K562 (cell line): ENCODE measurements around the gene PCK2. TPM values are rescaled to one million over a fixed set of nuclear protein-coding genes. Genes with fewer than 3 reads are reported as not detected.

ENCODE experiments used
- ATAC-seq: fragments of 200-7000 bp; cut with Tn5 transposase; 3 replicates; pipeline ENCODE4 v1.9.1; 2020; ENCODE audit warnings: moderate library complexity
- BruUV-seq: library from RNA; stranded (reverse); fragments of 400-500 nt; replicated peaks from 2 replicates; lab custom pipeline; 2021; lab: Mats Ljungman, UMichigan
- CTCF ChIA-PET: fragments of 300-600 bp; formaldehyde crosslinking; extraction: SDS; loops from one replicate; lab custom pipeline; 2021; ENCODE audit warnings: low intra/inter-chr PET ratio; lab: Yijun Ruan, JAX
- POLR2A ChIA-PET: fragments of 300-600, 350-650 bp; sonication (Branson Sonifier 250); formaldehyde crosslinking; extraction: SDS; loops from one replicate; lab custom pipeline; 2021; ENCODE audit warnings: antibody characterized with exemption, inconsistent platforms; lab: Yijun Ruan, JAX
- DNase-seq, 4 experiments: peaks; one replicate each; pipeline versions ENCODE4 v3.0.0 to v3.0.0-alpha.2; 2011 to 2018; ENCODE audit warnings: low spot score in 3 of 4, mixed read lengths in 3 of 4; ENCODE audit errors: extremely low read depth in 1 of 4
- FAIRE-seq: peaks from 2 replicates; lab custom pipeline; 2011; peaks lifted over from hg19 to GRCh38; lab: Jason Lieb, UNC
- H2AFZ ChIP-seq: 2 replicates; pipeline ENCODE4 v1.6.0; 2011; ENCODE audit warnings: low read depth, low read length, control low read depth, inconsistent platforms
- H3K27ac ChIP-seq: fragments of 200-600 bp; 3 replicates; pipeline ENCODE4 v1.8.0; 2011; ENCODE audit warnings: low read depth, mild to moderate bottlenecking, control low read depth, inconsistent platforms, low read length, moderate library complexity, mixed read lengths; ENCODE audit errors: extremely low read depth
- H3K27me3 ChIP-seq, 2 experiments: fragments of 300-600 bp in 1 of 2; 2 replicates in 1 of 2; 3 replicates in 1 of 2; pipeline versions ENCODE4 v1.6.0 to v1.8.0; 2011; ENCODE audit warnings: inconsistent platforms in 2 of 2, low read length in 2 of 2, mild to moderate bottlenecking in 1 of 2, mixed read lengths in 1 of 2, moderate library complexity in 1 of 2; ENCODE audit not compliant: control insufficient read depth in 2 of 2, insufficient read depth in 2 of 2
- H3K36me3 ChIP-seq: fragments of 300-600 bp; 3 replicates; pipeline ENCODE4 v1.8.0; 2011; ENCODE audit warnings: mild to moderate bottlenecking, low read length, inconsistent platforms; ENCODE audit not compliant: control insufficient read depth, insufficient read depth
- H3K4me1 ChIP-seq, 2 experiments: fragments of 200-600 bp in 1 of 2; replicated peaks in 1 of 2; 2 replicates in 1 of 2; 3 replicates in 1 of 2; pipeline versions ENCODE4 v1.5.1 to v1.8.0; 2011; ENCODE audit warnings: inconsistent platforms in 2 of 2, low read length in 2 of 2, mild to moderate bottlenecking in 1 of 2, mixed read lengths in 1 of 2, moderate library complexity in 1 of 2; ENCODE audit not compliant: control insufficient read depth in 2 of 2, insufficient read depth in 2 of 2
- H3K4me2 ChIP-seq: 2 replicates; pipeline ENCODE4 v1.6.1; 2011; ENCODE audit warnings: low read length, control low read depth, inconsistent platforms, mixed read lengths; ENCODE audit not compliant: insufficient read depth
- H3K4me3 ChIP-seq: fragments of 200-600 bp; sonication (generic), shearing (Covaris generic); 2 replicates; pipeline ENCODE4 v1.5.1; 2016; ENCODE audit warnings: control low read depth, inconsistent platforms
- H3K79me2 ChIP-seq: fragments of 200-600 bp; 3 replicates; pipeline ENCODE4 v1.8.0; 2011; ENCODE audit warnings: low read length, inconsistent platforms; ENCODE audit not compliant: control insufficient read depth, insufficient read depth
- H3K9ac ChIP-seq, 2 experiments: 2 replicates each; pipeline versions ENCODE4 v1.6.0 to v1.6.1; 2011; ENCODE audit warnings: low read depth in 2 of 2, low read length in 2 of 2, control low read depth in 1 of 2, inconsistent platforms in 1 of 2, mild to moderate bottlenecking in 1 of 2, mixed read lengths in 1 of 2; ENCODE audit not compliant: insufficient read depth in 1 of 2
- H3K9me1 ChIP-seq: one replicate; pipeline ENCODE4 v1.6.0; 2011; ENCODE audit warnings: inconsistent platforms, mild to moderate bottlenecking, low read length, moderate library complexity; ENCODE audit not compliant: control insufficient read depth, insufficient read depth
- H3K9me3 ChIP-seq: replicated peaks from 2 replicates; pipeline ENCODE4 v1.5.1; 2011; ENCODE audit warnings: low read depth, low read length, inconsistent platforms; ENCODE audit not compliant: control insufficient read depth, insufficient read depth
- H4K20me1 ChIP-seq: replicated peaks from 2 replicates; pipeline ENCODE4 v1.6.1; 2011; ENCODE audit warnings: low read length, inconsistent platforms, mixed read lengths; ENCODE audit not compliant: control insufficient read depth, insufficient read depth
- BCOR ChIP-seq: fragments of 450-650 bp; IDR thresholded peaks from 2 replicates; pipeline ENCODE4 v1.6.1; 2016
- CBX2 ChIP-seq: fragments of 200-600 bp; sonication (generic); IDR thresholded peaks from one replicate; pipeline ENCODE4 v1.6.1; 2012; ENCODE audit warnings: mild to moderate bottlenecking, low read length, inconsistent platforms; ENCODE audit not compliant: insufficient read depth, poor library complexity, severe bottlenecking
- WGBS: fragments of 100-300 bp; shearing (Covaris generic); methylation state at CpG from one replicate; pipeline ENCODE4 v1.1.6; 2016; ENCODE audit warnings: low coverage, mixed read lengths; ENCODE audit not compliant: insufficient coverage; ENCODE audit errors: missing lambda C conversion rate; 5-methylcytosine and 5-hydroxymethylcytosine counted together
- in situ Hi-C: fragments of 300-500 bp; cut with MboI; formaldehyde crosslinking; loops from 4 replicates; pipeline ENCODE4 v1.15.0; 2018; ENCODE audit warnings: inconsistent platforms, mixed read lengths
- intact Hi-C: fragments of 100-400 bp; cut with micrococcal nuclease; formaldehyde crosslinking; loops from 2 replicates; pipeline ENCODE4 v1.14.2; 2022
- polyA plus RNA-seq, 8 experiments: library from polyadenylated mRNA; depleted of rRNA in 4 of 8; stranded (reverse) in 5 of 8; unstranded in 3 of 8; fragments of >200 nt; fragmentation: Nextera tagmentation in 2 of 8; fragmentation: Illumina TruSeq in 1 of 8; extraction: Ambion mirVana in 2 of 8; extraction: Trizol in 1 of 8; gene quantifications; 2 replicates each; pipeline versions ENCODE4 v1.2.1 to v1.2.3, GENCODE V29; 2011 to 2014; ENCODE audit warnings: inconsistent platforms in 1 of 8, missing spikeins in 1 of 8
- total RNA-seq, 7 experiments: library from RNA; depleted of rRNA in 6 of 7; stranded (reverse); fragments of >200 nt in 6 of 7; fragmentation: Illumina TruSeq in 2 of 7; extraction: Trizol in 2 of 7; gene quantifications; 2 replicates each; pipeline versions ENCODE4 v1.2.1 to v1.2.3, GENCODE V29; 2011 to 2021; ENCODE audit warnings: low replicate concordance in 1 of 7
- TF ChIP-seq, protein P1 (sequence below): fragments of 250-450 bp; sonication (Bioruptor Pico); IDR thresholded peaks from 2 replicates; pipeline ENCODE4 v1.4.0; 2020; ENCODE audit warnings: mild to moderate bottlenecking
- TF ChIP-seq, protein P2 (sequence below): sonication (generic); formaldehyde crosslinking; IDR thresholded peaks from 2 replicates; pipeline ENCODE4 v1.8.0; 2022; ENCODE audit warnings: missing genetic modification reagents, mild to moderate bottlenecking, borderline replicate concordance
- TF ChIP-seq, protein P3 (sequence below): fragments of 250-450 bp; sonication (Bioruptor Pico); IDR thresholded peaks from 2 replicates; pipeline ENCODE4 v1.8.0; 2021; ENCODE audit warnings: moderate library complexity, mild to moderate bottlenecking, inconsistent platforms

Gene PCK2
- total and polyA plus RNA-seq, 9 of the 15 experiments (the other 6 are each of a cell fraction or from before 2014, with no cell fraction given): 3.3 to 60.9 (median 30.4) TPM

DNA sequence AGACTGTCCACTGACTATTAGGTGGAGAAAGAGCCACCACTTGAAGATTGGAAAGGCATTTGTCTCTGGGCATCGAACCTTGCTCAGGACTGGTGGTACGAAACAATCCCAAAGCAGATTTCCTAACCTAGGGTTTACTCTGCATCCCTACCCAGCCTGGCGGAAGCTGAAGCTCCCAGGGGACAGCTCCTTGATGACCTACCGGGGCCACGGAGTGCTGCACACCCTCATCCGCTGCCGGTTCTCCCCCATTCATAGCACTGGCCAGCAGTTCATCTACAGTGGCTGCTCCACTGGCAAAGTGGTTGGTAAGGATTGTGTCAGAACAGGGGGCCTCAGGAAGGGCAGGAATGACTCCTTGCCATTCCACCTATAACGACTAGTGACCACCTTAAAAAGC is 27.1 kb downstream of the PCK2 start:
- FAIRE-seq (no peak), ATAC-seq (no peak), DNase-seq (no peak)
- POLR2A ChIA-PET: interaction anchor here (0.6 to 0.7 kb wide), 2 partner anchors 9 to 231 kb away, joined by 3 read pairs; partner anchors contain the start of gene FITM1
- Histone ChIP-seq H3K27me3 (no peaks in the 10 kb centered on the region), H3K9ac (no peak overlapping the region), H3K79me2 (peaks cover 6% of the 10 kb centered on the region; the same call in 2 of the 3 replicates), H3K9me3 (no peaks in the 10 kb centered on the region), H3K27ac (no peak overlapping the region), H2AFZ (no peak overlapping the region), H3K9me1 (no peaks in the 10 kb centered on the region), H3K36me3 (peaks cover 63% of the 10 kb centered on the region; the same call in 2 of the 3 replicates), H3K4me3 (no peak overlapping the region), H3K4me1 (peaks cover 12 to 14% of the 10 kb centered on the region in 2 experiments; a peak in 4 of 5 replicates), H4K20me1 (no peaks in the 10 kb centered on the region), H3K4me2 (no peak overlapping the region)
- WGBS: 89% methylated on average over 5 of the region's 8 CpGs
- CTCF ChIA-PET: no interaction called here
- in situ Hi-C loops (no loop called here), intact Hi-C loops (no loop called here)
- no TSS peak for BruUV-seq
- TF ChIP-seq, protein P1, sequence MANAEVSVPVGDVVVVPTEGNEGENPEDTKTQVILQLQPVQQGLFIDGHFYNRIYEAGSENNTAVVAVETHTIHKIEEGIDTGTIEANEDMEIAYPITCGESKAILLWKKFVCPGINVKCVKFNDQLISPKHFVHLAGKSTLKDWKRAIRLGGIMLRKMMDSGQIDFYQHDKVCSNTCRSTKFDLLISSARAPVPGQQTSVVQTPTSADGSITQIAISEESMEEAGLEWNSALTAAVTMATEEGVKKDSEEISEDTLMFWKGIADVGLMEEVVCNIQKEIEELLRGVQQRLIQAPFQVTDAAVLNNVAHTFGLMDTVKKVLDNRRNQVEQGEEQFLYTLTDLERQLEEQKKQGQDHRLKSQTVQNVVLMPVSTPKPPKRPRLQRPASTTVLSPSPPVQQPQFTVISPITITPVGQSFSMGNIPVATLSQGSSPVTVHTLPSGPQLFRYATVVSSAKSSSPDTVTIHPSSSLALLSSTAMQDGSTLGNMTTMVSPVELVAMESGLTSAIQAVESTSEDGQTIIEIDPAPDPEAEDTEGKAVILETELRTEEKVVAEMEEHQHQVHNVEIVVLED (CRISPR knock-in tag): no peak
- TF ChIP-seq, protein P2, sequence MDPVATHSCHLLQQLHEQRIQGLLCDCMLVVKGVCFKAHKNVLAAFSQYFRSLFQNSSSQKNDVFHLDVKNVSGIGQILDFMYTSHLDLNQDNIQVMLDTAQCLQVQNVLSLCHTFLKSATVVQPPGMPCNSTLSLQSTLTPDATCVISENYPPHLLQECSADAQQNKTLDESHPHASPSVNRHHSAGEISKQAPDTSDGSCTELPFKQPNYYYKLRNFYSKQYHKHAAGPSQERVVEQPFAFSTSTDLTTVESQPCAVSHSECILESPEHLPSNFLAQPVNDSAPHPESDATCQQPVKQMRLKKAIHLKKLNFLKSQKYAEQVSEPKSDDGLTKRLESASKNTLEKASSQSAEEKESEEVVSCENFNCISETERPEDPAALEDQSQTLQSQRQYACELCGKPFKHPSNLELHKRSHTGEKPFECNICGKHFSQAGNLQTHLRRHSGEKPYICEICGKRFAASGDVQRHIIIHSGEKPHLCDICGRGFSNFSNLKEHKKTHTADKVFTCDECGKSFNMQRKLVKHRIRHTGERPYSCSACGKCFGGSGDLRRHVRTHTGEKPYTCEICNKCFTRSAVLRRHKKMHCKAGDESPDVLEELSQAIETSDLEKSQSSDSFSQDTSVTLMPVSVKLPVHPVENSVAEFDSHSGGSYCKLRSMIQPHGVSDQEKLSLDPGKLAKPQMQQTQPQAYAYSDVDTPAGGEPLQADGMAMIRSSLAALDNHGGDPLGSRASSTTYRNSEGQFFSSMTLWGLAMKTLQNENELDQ (CRISPR knock-in tag): no peak
- TF ChIP-seq CBX2 (no peak), BCOR (no peak)
- TF ChIP-seq, protein P3, sequence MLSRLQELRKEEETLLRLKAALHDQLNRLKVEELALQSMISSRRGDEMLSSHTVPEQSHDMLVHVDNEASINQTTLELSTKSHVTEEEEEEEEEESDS: no peak
